GM23338 (cell line): Measurements from ENCODE around the gene MSMB.

Source experiments
- CTCF ChIP-seq, 2 experiments: fragments of 200-600 bp in 1 of 2; sonication (generic) in 1 of 2; conservative IDR thresholded peaks; 2 replicates each; pipeline versions ENCODE4 v1.5.1 to v1.6.1; 2016 to 2017; ENCODE audit warnings: antibody characterized with exemption in 2 of 2, low read depth in 2 of 2, mild to moderate bottlenecking in 2 of 2, moderate library complexity in 1 of 2
- ETS1 ChIP-seq: IDR thresholded peaks from 2 replicates; pipeline ENCODE4 v1.6.1; 2016; ENCODE audit warnings: antibody characterized with exemption
- EZH2 ChIP-seq: fragments of 200-600 bp; sonication (generic); IDR thresholded peaks from one replicate; pipeline ENCODE4 v1.8.0; 2017; ENCODE audit warnings: antibody characterized with exemption, mild to moderate bottlenecking, low read depth; ENCODE audit not compliant: unreplicated experiment
- EZH2phosphoT487 ChIP-seq: fragments of 200-600 bp; sonication (generic); IDR thresholded peaks from one replicate; pipeline ENCODE4 v1.8.1; 2018; ENCODE audit warnings: antibody characterized with exemption; ENCODE audit not compliant: unreplicated experiment
- JUNB ChIP-seq: IDR thresholded peaks from one replicate; pipeline ENCODE4 v1.6.1; 2016; ENCODE audit warnings: antibody characterized with exemption; ENCODE audit not compliant: unreplicated experiment
- ZNF114 ChIP-seq: fragments of 250-450 bp; sonication (Bioruptor Pico); IDR thresholded peaks from 2 replicates; pipeline ENCODE4 v1.5.0; 2020; ENCODE audit warnings: mild to moderate bottlenecking, moderate library complexity

- TF ChIP-seq CTCF (conservative IDR thresholded peaks at IDR 0.05; ENCODE audit: low read depth in 2 of 2) (no peak), JUNB (no peak), ETS1 (no peak), EZH2 (no peak), EZH2phosphoT487 (no peak), ZNF114 (CRISPR knock-in tag) (no peak)
Measured at GRCh38 chr10:46006219-46006618, 39.9 kb downstream of the MSMB start.
